Osteoblast (primary cell): Measurements from ENCODE around the gene SGK1. TPM values are rescaled to one million over a fixed set of nuclear protein-coding genes. Genes with fewer than 3 reads are reported as not detected.

Experiments
- DNase-seq: peaks from one replicate; pipeline ENCODE4 v3.0.0; 2011; ENCODE audit warnings: low spot score, mixed read lengths; ENCODE audit not compliant: insufficient read length; ENCODE audit errors: missing footprints
- H2AFZ ChIP-seq: 2 replicates; pipeline ENCODE4 v1.6.0; 2011; ENCODE audit warnings: mild to moderate bottlenecking, low read length
- H3K27ac ChIP-seq: 2 replicates; pipeline ENCODE4 v1.5.1; 2011; ENCODE audit warnings: mild to moderate bottlenecking, low read depth, low read length, moderate library complexity
- H3K27me3 ChIP-seq: 2 replicates; pipeline ENCODE4 v1.6.0; 2012; ENCODE audit warnings: mild to moderate bottlenecking, control low read depth, inconsistent platforms, low read length, moderate library complexity; ENCODE audit not compliant: insufficient read depth
- H3K36me3 ChIP-seq: 2 replicates; pipeline ENCODE4 v1.5.1; 2011; ENCODE audit warnings: mild to moderate bottlenecking, low read length, control low read depth, moderate library complexity; ENCODE audit not compliant: insufficient read depth
- H3K4me1 ChIP-seq: 2 replicates; pipeline ENCODE4 v1.5.1; 2011; ENCODE audit warnings: mild to moderate bottlenecking, low read length, control low read depth, moderate library complexity; ENCODE audit not compliant: insufficient read depth
- H3K4me2 ChIP-seq: 2 replicates; pipeline ENCODE4 v1.6.0; 2011; ENCODE audit warnings: mild to moderate bottlenecking, low read length; ENCODE audit not compliant: insufficient read depth
- H3K4me3 ChIP-seq: fragments of 200-600 bp; sonication (generic); 3 replicates; pipeline ENCODE4 v1.5.1; 2012; ENCODE audit warnings: mild to moderate bottlenecking, low read length, inconsistent platforms; ENCODE audit not compliant: insufficient read depth
- H3K79me2 ChIP-seq: 2 replicates; pipeline ENCODE4 v1.6.0; 2012; ENCODE audit warnings: mild to moderate bottlenecking, low read length, control low read depth, inconsistent platforms; ENCODE audit not compliant: insufficient read depth
- H3K9me3 ChIP-seq: 2 replicates; pipeline ENCODE4 v1.5.1; 2011; ENCODE audit warnings: low read depth, low read length, control low read depth
- H4K20me1 ChIP-seq: 2 replicates; pipeline ENCODE4 v1.6.0; 2012; ENCODE audit warnings: mild to moderate bottlenecking, low read length, control low read depth; ENCODE audit not compliant: insufficient read depth
- total RNA-seq: library from RNA; depleted of rRNA; stranded (reverse); fragments of >200 nt; gene quantifications from 2 replicates; pipeline ENCODE4 v1.2.3, GENCODE V29; 2012
- TF ChIP-seq, protein P1 (sequence below): IDR thresholded peaks from 2 replicates; pipeline ENCODE4 v1.5.1; 2011; ENCODE audit warnings: mild to moderate bottlenecking, low read depth, low read length, moderate library complexity; ENCODE audit errors: extremely low read depth

Gene SGK1
- total RNA-seq, 1 donor = 91.6 TPM

DNA sequence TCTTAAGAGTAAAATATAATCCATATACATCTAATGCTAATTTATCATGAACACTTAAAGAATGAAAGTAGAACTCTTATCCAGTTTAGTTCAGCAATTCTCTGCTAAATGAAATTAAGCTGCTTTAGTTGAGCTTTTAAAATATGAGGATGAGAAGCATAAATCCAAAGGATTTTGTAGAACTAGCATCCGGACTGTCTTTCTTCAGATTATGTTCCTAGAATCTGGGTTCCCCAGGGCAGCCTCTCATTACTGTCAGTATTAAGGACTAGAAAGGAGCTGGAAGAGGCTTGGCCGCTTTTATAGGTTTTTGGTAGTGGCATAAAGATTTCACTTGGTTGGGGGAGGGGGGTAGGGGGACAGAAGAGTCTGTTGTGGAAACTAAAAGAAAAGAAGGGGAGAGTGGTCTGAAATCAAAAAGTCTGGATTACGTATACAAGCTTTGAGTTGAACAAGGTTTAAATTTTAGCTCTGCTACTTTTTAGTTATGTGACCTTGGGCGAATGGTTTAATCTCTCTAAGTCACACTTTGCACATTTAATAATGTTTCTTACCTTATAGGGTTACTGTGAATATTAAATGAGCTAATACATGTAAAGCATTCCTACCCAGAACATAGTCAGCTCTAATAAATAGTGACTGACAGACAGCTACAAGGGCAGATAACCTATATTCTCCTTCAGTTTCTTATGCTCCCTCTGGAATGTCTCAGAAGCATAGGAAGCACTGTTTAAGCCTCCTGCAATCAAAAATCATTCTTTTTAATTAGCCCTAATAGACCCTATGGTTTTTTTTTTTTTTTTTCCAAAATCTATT is 3.7 kb downstream of the SGK1 start:
- no peak for DNase-seq
- Histone ChIP-seq H3K4me1 (peaks cover 4% of the 10 kb centered on the region), H3K9me3 (no peaks in the 10 kb centered on the region), H3K27me3 (no peaks in the 10 kb centered on the region), H3K4me3 (no peak overlapping the region), H3K27ac (no peak overlapping the region), H2AFZ (no peak overlapping the region), H3K36me3 (no peaks in the 10 kb centered on the region), H3K4me2 (no peak overlapping the region), H3K79me2 (no peaks in the 10 kb centered on the region), H4K20me1 (no peaks in the 10 kb centered on the region)
- TF ChIP-seq, protein P1, sequence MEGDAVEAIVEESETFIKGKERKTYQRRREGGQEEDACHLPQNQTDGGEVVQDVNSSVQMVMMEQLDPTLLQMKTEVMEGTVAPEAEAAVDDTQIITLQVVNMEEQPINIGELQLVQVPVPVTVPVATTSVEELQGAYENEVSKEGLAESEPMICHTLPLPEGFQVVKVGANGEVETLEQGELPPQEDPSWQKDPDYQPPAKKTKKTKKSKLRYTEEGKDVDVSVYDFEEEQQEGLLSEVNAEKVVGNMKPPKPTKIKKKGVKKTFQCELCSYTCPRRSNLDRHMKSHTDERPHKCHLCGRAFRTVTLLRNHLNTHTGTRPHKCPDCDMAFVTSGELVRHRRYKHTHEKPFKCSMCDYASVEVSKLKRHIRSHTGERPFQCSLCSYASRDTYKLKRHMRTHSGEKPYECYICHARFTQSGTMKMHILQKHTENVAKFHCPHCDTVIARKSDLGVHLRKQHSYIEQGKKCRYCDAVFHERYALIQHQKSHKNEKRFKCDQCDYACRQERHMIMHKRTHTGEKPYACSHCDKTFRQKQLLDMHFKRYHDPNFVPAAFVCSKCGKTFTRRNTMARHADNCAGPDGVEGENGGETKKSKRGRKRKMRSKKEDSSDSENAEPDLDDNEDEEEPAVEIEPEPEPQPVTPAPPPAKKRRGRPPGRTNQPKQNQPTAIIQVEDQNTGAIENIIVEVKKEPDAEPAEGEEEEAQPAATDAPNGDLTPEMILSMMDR = no peak

- H3K27ac ChIP-seq = no peak overlapping the region
- H3K9me3 ChIP-seq = no peaks in the 10 kb centered on the region
- H4K20me1 ChIP-seq = no peaks in the 10 kb centered on the region
- H3K36me3 ChIP-seq = no peaks in the 10 kb centered on the region
- H3K4me2 ChIP-seq = no peak overlapping the region
- H3K4me3 ChIP-seq = no peak overlapping the region
- H3K27me3 ChIP-seq = no peaks in the 10 kb centered on the region
- no peak overlapping the region for H2AFZ ChIP-seq
- no peak for DNase-seq
- no peaks in the 10 kb centered on the region for H3K4me1 ChIP-seq
- no peaks in the 10 kb centered on the region for H3K79me2 ChIP-seq
- TF ChIP-seq, protein P1 = no peak
Observed at GRCh38 chr6:134312038-134312660, 5.8 kb downstream of the SGK1 start.

DNA sequence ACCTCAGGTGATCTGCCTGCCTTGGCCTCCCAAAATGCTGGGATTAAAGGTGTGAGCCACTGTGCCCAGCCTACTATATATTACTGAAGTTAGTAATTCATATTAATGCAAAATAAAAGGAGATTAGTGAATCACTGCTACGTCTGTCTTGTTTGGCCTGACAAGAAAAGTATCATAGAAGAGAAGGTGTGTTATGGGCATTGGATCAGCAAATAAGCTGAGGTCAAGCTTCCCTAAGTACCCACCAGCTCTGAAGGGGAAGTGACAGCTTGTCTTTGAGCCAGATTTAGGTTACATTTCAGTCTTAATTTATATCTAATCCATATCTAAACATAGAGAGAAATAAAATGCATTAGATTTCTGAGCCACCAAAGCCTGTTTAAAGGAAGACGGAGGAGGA is 7.1 kb downstream of the SGK1 start:
- no peak overlapping the region for H3K4me3 ChIP-seq
- no peak overlapping the region for H2AFZ ChIP-seq
- no peak overlapping the region for H3K4me2 ChIP-seq
- no peaks in the 10 kb centered on the region for H3K9me3 ChIP-seq
- H3K27me3 ChIP-seq = no peaks in the 10 kb centered on the region
- H3K79me2 ChIP-seq = no peaks in the 10 kb centered on the region
- TF ChIP-seq, protein P1 = no peak
- no peaks in the 10 kb centered on the region for H4K20me1 ChIP-seq
- H3K36me3 ChIP-seq = no peaks in the 10 kb centered on the region
- no peak overlapping the region for H3K27ac ChIP-seq
- H3K4me1 ChIP-seq = no peaks in the 10 kb centered on the region
- no peak for DNase-seq

- TF ChIP-seq, protein P1 = no peak
- no peak overlapping the region for H3K4me2 ChIP-seq
- H3K4me1 ChIP-seq = no peaks in the 10 kb centered on the region
- no peak overlapping the region for H3K27ac ChIP-seq
- H3K36me3 ChIP-seq = no peaks in the 10 kb centered on the region
- peak; percentile 22 for DNase-seq
- no peak overlapping the region for H3K4me3 ChIP-seq
- H3K79me2 ChIP-seq = no peaks in the 10 kb centered on the region
- no peaks in the 10 kb centered on the region for H4K20me1 ChIP-seq
- no peaks in the 10 kb centered on the region for H3K27me3 ChIP-seq
- no peak overlapping the region for H2AFZ ChIP-seq
- no peaks in the 10 kb centered on the region for H3K9me3 ChIP-seq
Observed at GRCh38 chr6:134309983-134310605, 7.8 kb downstream of the SGK1 start.
